Erythroblast (primary cell): ENCODE data around the gene ADK.

ENCODE experiments used
- GATA1 ChIP-seq: IDR thresholded peaks from 2 replicates; pipeline ENCODE4 v1.6.1; 2011; ENCODE audit warnings: low read depth, mild to moderate bottlenecking, control low read depth, low read length, moderate library complexity
- POLR2A ChIP-seq: IDR thresholded peaks from 2 replicates; pipeline ENCODE4 v1.6.1; 2011; ENCODE audit warnings: mild to moderate bottlenecking, low read length

DNA sequence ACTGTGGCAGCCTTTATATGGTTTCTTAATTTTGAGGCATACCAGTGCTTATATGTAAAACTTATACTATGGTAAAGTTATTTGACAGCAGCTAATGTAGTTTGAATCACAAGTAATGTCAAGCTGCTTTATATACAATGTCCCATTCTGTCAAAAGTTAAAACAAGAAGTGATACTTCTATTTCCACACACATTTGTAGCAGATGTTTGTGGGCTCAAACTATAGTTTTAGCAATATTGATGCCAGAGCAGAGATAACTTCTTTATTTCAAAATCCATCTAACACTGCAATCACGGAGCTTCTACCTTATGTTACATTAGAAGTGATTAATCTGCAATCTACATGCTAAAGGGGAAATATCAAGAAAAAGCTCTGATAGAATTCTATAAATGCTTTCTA lies 149.6 kb downstream of the ADK start:
- TF ChIP-seq POLR2A (no peak), GATA1 (no peak)
